Measurements from ENCODE around the gene GNG2.

DNA sequence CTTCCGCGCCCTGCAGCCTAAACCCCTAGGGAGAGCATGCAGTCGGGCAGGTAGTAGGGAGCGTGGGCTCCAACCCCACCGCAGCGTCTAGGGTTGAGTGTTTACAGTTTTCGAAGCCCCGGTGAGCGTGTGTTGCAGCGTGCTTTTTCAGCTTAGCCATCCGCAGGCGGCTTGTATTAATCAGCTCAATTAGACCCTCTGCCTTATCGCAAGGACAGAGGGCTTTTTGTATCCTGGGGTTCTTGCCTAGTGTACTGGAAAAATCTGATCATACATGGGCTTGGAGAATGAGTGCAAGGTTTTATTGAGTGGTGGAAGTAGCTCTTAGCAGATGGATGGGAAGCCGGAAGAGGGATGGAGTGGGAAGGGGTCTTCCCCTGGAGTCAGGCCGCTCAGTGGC lies 44.4 kb upstream of the GNG2 start:
- TF ChIP-seq, protein P1, sequence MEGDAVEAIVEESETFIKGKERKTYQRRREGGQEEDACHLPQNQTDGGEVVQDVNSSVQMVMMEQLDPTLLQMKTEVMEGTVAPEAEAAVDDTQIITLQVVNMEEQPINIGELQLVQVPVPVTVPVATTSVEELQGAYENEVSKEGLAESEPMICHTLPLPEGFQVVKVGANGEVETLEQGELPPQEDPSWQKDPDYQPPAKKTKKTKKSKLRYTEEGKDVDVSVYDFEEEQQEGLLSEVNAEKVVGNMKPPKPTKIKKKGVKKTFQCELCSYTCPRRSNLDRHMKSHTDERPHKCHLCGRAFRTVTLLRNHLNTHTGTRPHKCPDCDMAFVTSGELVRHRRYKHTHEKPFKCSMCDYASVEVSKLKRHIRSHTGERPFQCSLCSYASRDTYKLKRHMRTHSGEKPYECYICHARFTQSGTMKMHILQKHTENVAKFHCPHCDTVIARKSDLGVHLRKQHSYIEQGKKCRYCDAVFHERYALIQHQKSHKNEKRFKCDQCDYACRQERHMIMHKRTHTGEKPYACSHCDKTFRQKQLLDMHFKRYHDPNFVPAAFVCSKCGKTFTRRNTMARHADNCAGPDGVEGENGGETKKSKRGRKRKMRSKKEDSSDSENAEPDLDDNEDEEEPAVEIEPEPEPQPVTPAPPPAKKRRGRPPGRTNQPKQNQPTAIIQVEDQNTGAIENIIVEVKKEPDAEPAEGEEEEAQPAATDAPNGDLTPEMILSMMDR (conservative IDR thresholded peaks at IDR 0.05; ENCODE audit: low read depth, low read length) = no peak
- no peak for TF ChIP-seq EZH2phosphoT487 (IDR thresholded peaks at IDR 0.05; ENCODE audit: borderline replicate concordance, low read length)
- no peak for TF ChIP-seq EZH2 (IDR thresholded peaks at IDR 0.05; ENCODE audit: low read length, unreplicated experiment)
